Measurements from ENCODE around the gene MAZ. TPM values are rescaled to one million over a fixed set of nuclear protein-coding genes. Genes with fewer than 3 reads are reported as not detected.

MAZ gene
- total and polyA plus RNA-seq, 2 of the 8 experiments (the other 6 are each of a cell fraction or from before 2014, with no cell fraction given) = 219 to 380 TPM

DNA sequence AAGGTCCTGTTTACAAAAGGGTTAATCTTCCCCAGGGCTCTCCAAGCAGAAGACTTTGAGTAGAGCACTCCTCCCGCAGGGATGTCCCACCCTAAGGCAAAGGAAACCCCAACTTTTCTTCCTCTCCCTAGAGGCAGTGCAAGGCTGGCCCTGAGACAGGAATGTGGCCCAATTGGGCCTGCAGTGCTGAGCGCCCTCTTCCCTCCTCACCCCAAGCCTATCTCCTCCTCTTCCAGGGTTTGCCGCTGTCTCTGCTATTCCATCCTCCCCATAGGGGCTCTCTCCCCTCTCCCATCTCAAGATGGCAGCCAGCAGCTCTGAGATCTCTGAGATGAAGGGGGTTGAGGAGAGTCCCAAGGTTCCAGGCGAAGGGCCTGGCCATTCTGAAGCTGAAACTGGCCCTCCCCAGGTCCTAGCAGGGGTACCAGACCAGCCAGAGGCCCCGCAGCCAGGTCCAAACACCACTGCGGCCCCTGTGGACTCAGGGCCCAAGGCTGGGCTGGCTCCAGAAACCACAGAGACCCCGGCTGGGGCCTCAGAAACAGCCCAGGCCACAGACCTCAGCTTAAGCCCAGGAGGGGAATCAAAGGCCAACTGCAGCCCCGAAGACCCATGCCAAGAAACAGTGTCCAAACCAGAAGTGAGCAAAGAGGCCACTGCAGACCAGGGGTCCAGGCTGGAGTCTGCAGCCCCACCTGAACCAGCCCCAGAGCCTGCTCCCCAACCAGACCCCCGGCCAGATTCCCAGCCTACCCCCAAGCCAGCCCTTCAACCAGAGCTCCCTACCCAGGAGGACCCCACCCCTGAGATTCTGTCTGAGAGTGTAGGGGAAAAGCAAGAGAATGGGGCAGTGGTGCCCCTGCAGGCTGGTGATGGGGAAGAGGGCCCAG lies 6.7 kb downstream of the MAZ start (continued):
- TF ChIP-seq, protein P1, sequence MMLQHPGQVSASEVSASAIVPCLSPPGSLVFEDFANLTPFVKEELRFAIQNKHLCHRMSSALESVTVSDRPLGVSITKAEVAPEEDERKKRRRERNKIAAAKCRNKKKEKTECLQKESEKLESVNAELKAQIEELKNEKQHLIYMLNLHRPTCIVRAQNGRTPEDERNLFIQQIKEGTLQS (IDR thresholded peaks at IDR 0.05; ENCODE audit: insufficient read depth, low read depth, low read length) = no peak

Data from H1 (cell line).